HEK293T (cell line): ENCODE data around the gene SDR42E2.

Source experiments
- ARNT ChIP-seq: fragments of 450-650 bp; IDR thresholded peaks from 2 replicates; pipeline ENCODE4 v1.6.1; 2017; ENCODE audit warnings: mild to moderate bottlenecking
- BHLHE40 ChIP-seq: fragments of 450-650 bp; IDR thresholded peaks from 2 replicates; pipeline ENCODE4 v1.6.1; 2016; ENCODE audit warnings: mild to moderate bottlenecking, moderate library complexity, borderline replicate concordance
- CTBP1 ChIP-seq: fragments of 450-650 bp; IDR thresholded peaks from 2 replicates; pipeline ENCODE4 v1.6.1; 2016; ENCODE audit warnings: borderline replicate concordance
- FOXA1 ChIP-seq: fragments of 450-650 bp; IDR thresholded peaks from 2 replicates; pipeline ENCODE4 v1.6.1; 2016; ENCODE audit warnings: mild to moderate bottlenecking
- FOXK2 ChIP-seq: fragments of 450-650 bp; IDR thresholded peaks from 2 replicates; pipeline ENCODE4 v1.6.1; 2016; ENCODE audit warnings: mild to moderate bottlenecking
- FOXM1 ChIP-seq: fragments of 450-650 bp; IDR thresholded peaks from 2 replicates; pipeline ENCODE4 v1.6.1; 2017; ENCODE audit warnings: mild to moderate bottlenecking, borderline replicate concordance
- L3MBTL2 ChIP-seq: fragments of 450-650 bp; conservative IDR thresholded peaks from 2 replicates; pipeline ENCODE4 v1.6.1; 2016; ENCODE audit warnings: mild to moderate bottlenecking
- LEF1 ChIP-seq: fragments of 450-650 bp; IDR thresholded peaks from 2 replicates; pipeline ENCODE4 v1.6.1; 2017; ENCODE audit warnings: mild to moderate bottlenecking, borderline replicate concordance
- NFRKB ChIP-seq: fragments of 450-650 bp; IDR thresholded peaks from 2 replicates; pipeline ENCODE4 v1.6.1; 2016; ENCODE audit warnings: mild to moderate bottlenecking, moderate library complexity
- SP1 ChIP-seq: fragments of 450-650 bp; IDR thresholded peaks from 2 replicates; pipeline ENCODE4 v1.6.1; 2017
- SUZ12 ChIP-seq: fragments of 450-650 bp; IDR thresholded peaks from 2 replicates; pipeline ENCODE4 v1.6.1; 2016; ENCODE audit warnings: mild to moderate bottlenecking
- TARDBP ChIP-seq: fragments of 450-650 bp; IDR thresholded peaks from 2 replicates; pipeline ENCODE4 v1.6.1; 2016
- TF ChIP-seq, protein P1 (sequence below): fragments of 450-650 bp; IDR thresholded peaks from 2 replicates; pipeline ENCODE4 v1.6.1; 2016

DNA sequence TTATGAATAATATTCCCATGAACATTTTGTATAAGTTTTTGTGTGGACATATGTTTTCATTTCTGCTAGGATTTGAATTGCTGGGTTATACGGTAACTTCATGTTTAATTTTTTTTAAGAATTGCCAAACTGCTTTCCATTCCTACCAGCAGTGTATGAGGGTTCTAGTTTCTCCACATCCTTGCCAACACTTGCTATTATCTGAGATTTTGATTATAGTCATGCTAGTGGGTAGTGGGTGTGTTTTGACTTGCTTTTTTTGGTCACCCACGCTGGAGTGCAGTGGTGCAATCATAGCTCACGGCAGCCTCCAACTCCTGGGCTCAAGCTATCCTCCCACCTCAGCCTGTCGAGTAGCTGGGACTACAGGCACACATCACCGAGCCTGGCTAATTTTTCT, 40.8 kb downstream of the SDR42E2 start:
- TF ChIP-seq BHLHE40, result no peak
- TF ChIP-seq LEF1, result no peak
- TF ChIP-seq CTBP1, result no peak
- TF ChIP-seq L3MBTL2, result no peak
- TF ChIP-seq SUZ12, result no peak
- TF ChIP-seq, protein P1, sequence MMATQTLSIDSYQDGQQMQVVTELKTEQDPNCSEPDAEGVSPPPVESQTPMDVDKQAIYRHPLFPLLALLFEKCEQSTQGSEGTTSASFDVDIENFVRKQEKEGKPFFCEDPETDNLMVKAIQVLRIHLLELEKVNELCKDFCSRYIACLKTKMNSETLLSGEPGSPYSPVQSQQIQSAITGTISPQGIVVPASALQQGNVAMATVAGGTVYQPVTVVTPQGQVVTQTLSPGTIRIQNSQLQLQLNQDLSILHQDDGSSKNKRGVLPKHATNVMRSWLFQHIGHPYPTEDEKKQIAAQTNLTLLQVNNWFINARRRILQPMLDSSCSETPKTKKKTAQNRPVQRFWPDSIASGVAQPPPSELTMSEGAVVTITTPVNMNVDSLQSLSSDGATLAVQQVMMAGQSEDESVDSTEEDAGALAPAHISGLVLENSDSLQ, result no peak
- TF ChIP-seq ARNT, result no peak
- TF ChIP-seq FOXM1, result no peak
- no peak for TF ChIP-seq FOXK2
- TF ChIP-seq SP1, result no peak
- no peak for TF ChIP-seq FOXA1
- TF ChIP-seq TARDBP, result no peak
- TF ChIP-seq NFRKB, result no peak
